ENCODE measurements around the gene CASK. TPM values are rescaled to one million over a fixed set of nuclear protein-coding genes. Genes with fewer than 3 reads are reported as not detected.
"Not testable (repeated sequence)": the region's sequence is repeated elsewhere in the genome, so short reads cannot be mapped to it uniquely, and the experiment has no call there.

The CASK gene
- total RNA-seq, 1 experiment from 2014 or later, result 39.2 TPM

DNA sequence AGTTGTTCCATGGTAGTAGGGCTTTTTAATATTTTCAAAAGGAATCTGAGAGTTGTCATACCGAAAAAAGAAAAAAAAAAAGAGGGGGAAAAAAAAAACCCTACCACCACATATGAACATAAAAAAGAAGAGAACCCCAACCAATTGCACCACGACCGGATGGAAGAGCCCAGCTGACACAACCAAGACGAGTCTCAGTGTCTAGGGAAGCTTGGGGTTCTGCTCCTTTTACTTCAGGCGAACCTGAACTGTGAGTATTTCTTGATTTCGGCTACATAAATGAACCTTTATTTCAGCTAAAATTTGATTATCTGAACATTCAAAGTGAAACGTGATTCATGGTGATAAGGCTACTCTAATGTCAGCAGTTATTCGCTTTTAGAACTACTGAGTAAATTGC lies 234.5 kb downstream of the CASK start, which contains the start of gene GPR34:
Gene GPR34 (plus strand): TSS at position 139 of the 400 bp plus-strand sequence. CDS start 6,661 bp downstream, outside the sequence.
- H3K36me3 ChIP-seq (replicated peaks; ENCODE audit: control insufficient read depth, insufficient read depth, low read length), result no peaks in the 10 kb centered on the region
- H3K4me3 ChIP-seq (ENCODE audit: insufficient read depth, low read depth, low read length), result no peak within 1 kb of the TSS
- DNase-seq, result no peak
- no peaks in the 10 kb centered on the region for H3K27me3 ChIP-seq (ENCODE audit: control insufficient read depth, insufficient read depth, low read length)

DNA sequence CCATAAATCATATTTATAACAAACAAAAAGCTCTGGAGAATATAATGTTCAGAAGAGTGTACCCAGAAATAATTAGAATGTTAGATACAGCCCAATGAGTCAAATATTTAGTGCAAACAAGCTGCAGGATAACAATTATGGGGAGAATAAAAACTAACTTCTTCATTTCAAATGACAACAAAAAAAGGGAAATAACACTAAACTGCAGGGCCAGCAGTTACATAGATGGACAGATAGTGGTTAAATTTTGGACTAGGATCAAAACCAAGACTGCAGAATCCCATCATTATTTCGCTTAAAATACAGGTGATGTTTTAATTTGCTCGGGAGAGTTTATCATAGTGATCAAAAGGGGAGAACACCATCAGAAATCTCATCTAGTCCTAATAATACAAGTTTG lies 235.2 kb downstream of the CASK start:
- H3K36me3 ChIP-seq (replicated peaks; ENCODE audit: control insufficient read depth, insufficient read depth, low read length), result no peaks in the 10 kb centered on the region
- no peak overlapping the region for H3K4me3 ChIP-seq (ENCODE audit: insufficient read depth, low read depth, low read length)
- DNase-seq, result no peak
- H3K27me3 ChIP-seq (ENCODE audit: control insufficient read depth, insufficient read depth, low read length), result no peaks in the 10 kb centered on the region

DNA sequence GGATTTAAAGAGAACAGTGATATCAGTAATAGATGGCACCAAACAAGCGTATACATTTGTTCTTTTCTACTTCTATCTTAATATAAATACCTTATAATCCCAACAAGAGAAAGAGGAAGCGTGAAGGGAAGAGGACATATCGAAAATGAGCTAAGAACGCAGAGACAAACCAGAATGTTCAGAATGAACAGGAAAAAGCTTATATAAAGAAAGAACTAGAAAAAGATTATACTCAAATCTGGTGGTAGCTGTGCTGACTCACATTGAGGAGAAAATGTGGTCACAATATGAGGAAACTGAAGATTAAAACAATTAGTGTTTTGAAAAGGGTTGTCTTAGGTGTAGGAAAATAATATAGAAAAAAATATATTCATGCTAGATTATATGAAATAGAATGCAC lies 236.6 kb downstream of the CASK start:
- DNase-seq, result no peak

DNA sequence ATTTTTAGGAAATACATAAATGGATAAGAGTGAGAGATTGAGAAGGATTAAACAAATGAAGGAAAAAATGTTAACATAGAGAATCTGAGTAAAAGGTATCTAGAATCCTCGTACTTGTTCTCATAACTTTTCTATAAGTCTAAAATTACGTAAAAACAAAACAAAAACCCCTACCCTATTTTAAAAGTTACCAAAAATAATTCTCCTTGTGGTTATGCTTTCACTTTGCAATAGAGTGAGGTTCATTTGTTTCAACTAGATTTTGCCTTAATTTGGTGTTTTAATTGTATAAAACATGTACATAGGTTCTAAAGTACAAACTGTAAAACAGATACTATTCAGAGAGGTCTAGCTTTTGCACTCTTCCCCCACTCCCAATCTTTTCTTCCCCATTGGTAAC lies 238.4 kb downstream of the CASK start:
- Histone ChIP-seq H3K4me3 (ENCODE audit: insufficient read depth, low read depth, low read length) (no peak overlapping the region), H3K27me3 (ENCODE audit: control insufficient read depth, insufficient read depth, low read length) (no peaks in the 10 kb centered on the region), H3K36me3 (replicated peaks; ENCODE audit: control insufficient read depth, insufficient read depth, low read length) (no peaks in the 10 kb centered on the region)
- DNase-seq, result no peak

More for the DNA sequence above, 236.6 kb downstream of the CASK start:
- H3K36me3 ChIP-seq (replicated peaks; ENCODE audit: control insufficient read depth, insufficient read depth, low read length), result no peaks in the 10 kb centered on the region
- no peaks in the 10 kb centered on the region for H3K27me3 ChIP-seq (ENCODE audit: control insufficient read depth, insufficient read depth, low read length)
- H3K4me3 ChIP-seq (ENCODE audit: insufficient read depth, low read depth, low read length), result no peak overlapping the region

DNA sequence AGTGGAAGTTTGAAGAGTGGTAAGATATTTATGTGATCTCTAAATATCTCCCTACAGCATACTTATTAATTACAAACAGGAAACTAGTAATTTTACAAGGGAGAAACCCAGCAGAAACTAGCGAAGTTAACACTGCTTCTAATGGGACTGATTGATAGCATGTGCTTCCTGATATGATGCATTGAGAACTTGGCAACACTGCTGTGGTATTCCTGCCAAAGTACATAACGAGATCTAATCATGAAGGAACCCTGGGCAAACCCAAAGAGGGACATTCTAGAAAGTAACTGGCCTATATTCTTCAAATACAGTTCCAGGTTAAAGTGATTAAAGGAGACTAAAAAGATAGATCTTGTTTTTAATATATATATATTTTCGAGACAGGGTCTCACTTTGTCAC lies 239.2 kb downstream of the CASK start:
- Histone ChIP-seq H3K36me3 (replicated peaks; ENCODE audit: control insufficient read depth, insufficient read depth, low read length) (no peaks in the 10 kb centered on the region), H3K27me3 (ENCODE audit: control insufficient read depth, insufficient read depth, low read length) (no peaks in the 10 kb centered on the region), H3K4me3 (ENCODE audit: insufficient read depth, low read depth, low read length) (no peak overlapping the region)
- DNase-seq, result no peak

DNA sequence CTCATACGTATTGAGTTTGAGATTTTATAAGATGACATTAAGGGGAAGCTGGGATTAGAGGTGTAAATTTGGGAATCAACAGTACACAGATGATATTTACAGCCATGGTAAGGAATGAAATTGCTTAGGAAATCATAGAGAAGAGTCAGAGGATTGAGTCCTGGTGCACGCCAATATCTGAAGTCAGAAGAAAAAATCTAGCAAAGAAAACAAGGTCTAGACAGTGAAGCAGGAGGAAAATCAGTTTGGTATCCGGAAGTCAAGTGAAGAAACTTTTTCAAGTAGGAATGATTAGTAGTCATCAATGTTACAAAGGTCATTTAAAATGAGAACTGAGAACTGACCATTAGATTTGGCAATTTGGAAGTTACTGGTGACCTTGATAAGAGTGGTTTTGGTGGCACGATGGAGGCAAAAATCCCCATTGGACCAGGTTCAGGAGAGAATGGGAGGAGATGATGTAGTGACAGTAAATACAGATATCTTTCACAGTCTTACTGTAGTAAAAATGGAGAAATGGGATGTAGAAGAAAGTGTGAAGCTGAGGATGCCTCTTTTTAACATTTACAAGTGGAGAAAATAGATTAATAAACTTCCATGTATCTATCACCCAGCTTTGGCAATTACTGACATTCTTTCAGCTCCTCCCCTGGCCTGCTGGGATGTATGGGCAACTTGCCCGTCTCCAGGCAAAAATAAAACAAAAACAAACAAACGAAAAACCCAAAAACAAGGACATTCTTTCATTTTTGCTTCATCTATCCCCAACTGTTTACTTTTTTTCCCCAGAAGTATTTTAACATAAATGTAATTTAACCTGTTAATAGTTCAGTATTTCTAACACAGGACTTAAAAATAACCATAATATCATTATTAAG lies 245.9 kb downstream of the CASK start:
- DNase-seq, result no peak
- Histone ChIP-seq H3K27me3 (ENCODE audit: control insufficient read depth, insufficient read depth, low read length) (no peaks in the 10 kb centered on the region), H3K4me3 (ENCODE audit: insufficient read depth, low read depth, low read length) (no peak overlapping the region), H3K36me3 (replicated peaks; ENCODE audit: control insufficient read depth, insufficient read depth, low read length) (no peaks in the 10 kb centered on the region)

DNA sequence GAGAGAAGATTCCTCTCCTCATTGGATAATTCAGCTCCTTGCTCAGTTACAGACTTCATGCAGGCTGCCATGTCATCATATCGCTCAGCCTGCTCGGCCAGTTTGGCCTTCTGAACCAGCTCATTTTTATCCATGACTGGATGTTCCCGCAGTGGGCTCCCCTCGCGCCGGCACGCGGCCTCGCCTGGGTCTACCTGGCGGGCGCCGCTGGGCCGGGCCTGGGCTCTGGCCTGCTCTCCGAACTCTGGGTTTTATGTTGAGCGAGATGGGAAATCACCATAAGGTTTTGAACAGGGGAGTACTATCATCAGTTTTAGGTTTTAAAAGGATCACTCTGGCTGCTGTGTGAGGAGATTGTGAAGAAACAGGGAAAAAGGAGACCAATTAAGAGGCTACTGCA lies 247.0 kb downstream of the CASK start:
- H3K4me3 ChIP-seq (ENCODE audit: insufficient read depth, low read depth, low read length); H3K36me3 ChIP-seq (replicated peaks; ENCODE audit: control insufficient read depth, insufficient read depth, low read length); DNase-seq; H3K27me3 ChIP-seq (ENCODE audit: control insufficient read depth, insufficient read depth, low read length): not testable (repeated sequence)

DNA sequence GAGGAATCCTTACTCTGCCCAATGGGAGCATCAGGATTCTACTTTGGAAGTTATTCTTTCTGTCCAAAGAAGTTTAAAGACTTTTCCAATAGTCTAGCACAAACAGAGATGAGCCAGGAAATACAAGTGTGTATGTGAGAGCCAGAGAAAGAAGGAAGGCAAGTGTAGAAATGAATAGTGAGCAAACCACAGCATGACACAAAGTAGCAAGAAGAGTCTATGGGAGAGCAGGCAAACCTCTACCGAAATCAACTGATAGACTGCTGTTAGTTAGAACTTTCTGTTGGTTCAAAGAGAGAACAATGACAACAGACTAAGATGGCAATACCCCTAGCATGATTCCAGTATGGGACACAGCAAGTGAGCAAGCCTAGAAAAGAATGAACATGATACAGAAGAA lies 250.7 kb downstream of the CASK start:
- H3K4me3 ChIP-seq (ENCODE audit: insufficient read depth, low read depth, low read length), result no peak overlapping the region
- H3K27me3 ChIP-seq (ENCODE audit: control insufficient read depth, insufficient read depth, low read length), result no peaks in the 10 kb centered on the region
- no peaks in the 10 kb centered on the region for H3K36me3 ChIP-seq (replicated peaks; ENCODE audit: control insufficient read depth, insufficient read depth, low read length)
- DNase-seq, result no peak

DNA sequence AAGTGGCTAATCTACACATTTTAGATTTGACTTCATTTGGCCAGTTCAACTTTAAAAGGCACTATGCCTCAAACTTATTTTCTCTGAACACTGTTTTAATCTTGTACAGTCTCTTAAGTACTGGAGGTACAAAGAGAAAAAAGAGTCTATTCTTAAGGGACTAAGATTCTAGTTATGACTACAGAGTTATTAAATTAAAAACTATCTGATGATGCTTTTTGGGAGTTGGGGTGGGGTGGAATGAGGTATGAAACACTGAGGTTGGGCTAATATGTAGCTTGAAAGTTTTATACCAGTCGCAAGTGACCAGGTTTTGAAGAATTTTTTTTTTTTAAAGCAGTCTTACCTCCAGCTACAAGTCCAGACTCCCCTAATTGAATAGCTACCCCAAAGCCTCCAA lies 252.3 kb downstream of the CASK start:
- Histone ChIP-seq H3K27me3 (ENCODE audit: control insufficient read depth, insufficient read depth, low read length) (no peaks in the 10 kb centered on the region), H3K36me3 (replicated peaks; ENCODE audit: control insufficient read depth, insufficient read depth, low read length) (peaks cover 1% of the 10 kb centered on the region; the same call in 1 of the 2 replicates), H3K4me3 (ENCODE audit: insufficient read depth, low read depth, low read length) (no peak overlapping the region)
- no peak for DNase-seq

DNA sequence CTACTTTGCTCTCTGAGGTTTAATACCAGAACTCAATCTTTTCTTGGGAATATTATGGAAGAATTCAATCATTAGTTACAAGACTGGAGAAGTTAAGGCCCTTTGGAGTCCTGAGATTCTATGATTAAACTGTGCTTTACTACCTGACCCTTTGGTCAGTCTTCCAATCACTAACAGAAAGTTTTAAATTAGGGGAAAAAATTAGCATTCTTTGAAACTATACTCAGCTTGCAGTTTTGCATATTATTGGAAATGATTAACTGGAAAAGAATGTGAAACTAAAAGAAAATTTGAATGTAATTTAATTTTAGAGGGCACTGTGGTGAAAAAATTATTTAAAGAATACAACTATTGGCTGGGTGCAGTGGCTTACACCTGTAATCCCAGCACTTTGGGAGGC lies 253.2 kb downstream of the CASK start:
- no peak overlapping the region for H3K4me3 ChIP-seq (ENCODE audit: insufficient read depth, low read depth, low read length)
- H3K27me3 ChIP-seq (ENCODE audit: control insufficient read depth, insufficient read depth, low read length), result no peaks in the 10 kb centered on the region
- no peak for DNase-seq
- H3K36me3 ChIP-seq (replicated peaks; ENCODE audit: control insufficient read depth, insufficient read depth, low read length), result peaks cover 1% of the 10 kb centered on the region; the same call in 1 of the 2 replicates

DNA sequence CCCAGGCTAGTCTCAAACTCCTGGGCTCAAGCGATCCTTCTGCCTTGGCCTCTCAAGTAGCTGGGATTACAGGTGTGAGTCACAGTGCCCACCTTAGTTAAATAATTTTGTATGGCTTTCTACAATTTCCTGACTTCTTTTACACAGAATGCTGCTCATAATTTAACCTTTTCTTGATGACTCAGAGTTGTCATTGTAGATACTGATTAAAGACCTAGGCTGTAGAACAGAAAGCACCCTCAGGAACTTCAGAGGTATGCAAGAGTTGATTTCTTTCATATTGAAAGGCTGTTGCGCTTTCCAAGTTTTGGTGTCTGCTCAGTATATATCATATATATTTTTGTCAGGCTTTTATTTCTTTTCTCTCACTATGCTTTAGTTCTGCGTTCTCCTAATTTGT lies 255.7 kb downstream of the CASK start:
- Histone ChIP-seq H3K27me3 (ENCODE audit: control insufficient read depth, insufficient read depth, low read length) (no peaks in the 10 kb centered on the region), H3K4me3 (ENCODE audit: insufficient read depth, low read depth, low read length) (no peak overlapping the region), H3K36me3 (replicated peaks; ENCODE audit: control insufficient read depth, insufficient read depth, low read length) (peaks cover 1% of the 10 kb centered on the region; the same call in 1 of the 2 replicates)
- DNase-seq, result no peak

DNA sequence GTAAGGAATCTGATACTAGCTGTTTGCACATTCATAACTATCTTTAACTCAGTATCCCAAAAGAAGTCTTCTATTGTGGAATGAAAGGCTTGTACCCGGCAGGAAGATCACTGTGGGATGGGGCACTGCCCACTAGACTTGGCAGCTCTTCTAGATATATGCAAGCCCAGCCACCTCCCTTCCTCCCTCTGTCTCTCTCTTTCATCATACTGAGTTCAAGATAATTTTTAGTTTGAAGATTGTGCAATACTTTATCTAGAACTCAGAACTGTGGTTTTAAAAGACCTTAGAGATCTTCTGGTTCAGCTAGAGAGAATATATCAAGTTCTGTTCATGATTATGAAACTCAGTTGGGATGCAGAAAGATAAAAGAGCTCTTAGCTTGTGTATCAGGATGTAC lies 257.1 kb downstream of the CASK start:
- DNase-seq, result no peak
- H3K4me3 ChIP-seq (ENCODE audit: insufficient read depth, low read depth, low read length), result no peak overlapping the region
- no peaks in the 10 kb centered on the region for H3K27me3 ChIP-seq (ENCODE audit: control insufficient read depth, insufficient read depth, low read length)
- peaks cover 1% of the 10 kb centered on the region; the same call in 1 of the 2 replicates for H3K36me3 ChIP-seq (replicated peaks; ENCODE audit: control insufficient read depth, insufficient read depth, low read length)

DNA sequence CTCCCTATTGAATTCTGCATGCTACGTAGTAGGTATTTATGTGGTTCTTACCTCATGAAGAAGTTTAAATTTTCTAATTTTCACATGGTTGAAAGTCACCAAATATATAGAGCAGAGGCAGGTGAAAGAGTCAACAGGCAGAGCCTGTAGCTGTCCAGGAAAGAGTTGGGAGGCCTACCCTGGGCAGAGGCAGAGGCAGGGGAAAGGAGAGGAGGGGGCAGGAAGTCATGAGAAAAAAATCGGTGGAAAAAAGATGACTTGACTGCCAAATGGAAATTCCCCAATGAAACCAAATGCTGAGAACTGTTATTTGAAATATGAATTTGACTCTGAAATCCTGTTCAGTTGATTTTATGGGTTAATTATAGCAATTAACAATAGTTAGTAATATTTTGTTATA lies 257.7 kb downstream of the CASK start:
- Histone ChIP-seq H3K27me3 (ENCODE audit: control insufficient read depth, insufficient read depth, low read length) (no peaks in the 10 kb centered on the region), H3K4me3 (ENCODE audit: insufficient read depth, low read depth, low read length) (no peak overlapping the region), H3K36me3 (replicated peaks; ENCODE audit: control insufficient read depth, insufficient read depth, low read length) (peaks cover 1% of the 10 kb centered on the region; the same call in 1 of the 2 replicates)
- no peak for DNase-seq

DNA sequence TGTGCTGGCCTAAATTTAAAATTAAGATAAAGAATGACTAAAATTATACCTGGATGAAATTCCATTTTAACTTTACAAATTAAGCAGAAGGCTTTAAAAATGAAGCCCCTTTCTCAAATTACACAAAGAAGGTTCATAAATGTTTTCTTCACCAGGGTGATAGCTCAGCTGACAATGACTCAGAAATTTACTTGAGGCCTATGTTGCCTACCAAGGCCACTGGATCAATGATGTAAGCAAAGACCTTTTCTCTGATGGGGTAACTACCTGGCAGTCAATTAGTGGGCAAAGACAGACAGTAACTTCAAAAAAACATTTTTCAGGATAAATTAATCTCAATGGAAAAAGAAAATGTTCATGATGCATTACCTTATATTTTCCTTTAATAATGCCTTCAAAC lies 258.4 kb downstream of the CASK start:
- no peaks in the 10 kb centered on the region for H3K27me3 ChIP-seq (ENCODE audit: control insufficient read depth, insufficient read depth, low read length)
- H3K36me3 ChIP-seq (replicated peaks; ENCODE audit: control insufficient read depth, insufficient read depth, low read length), result peaks cover 1% of the 10 kb centered on the region; the same call in 1 of the 2 replicates
- no peak overlapping the region for H3K4me3 ChIP-seq (ENCODE audit: insufficient read depth, low read depth, low read length)
- DNase-seq, result no peak

DNA sequence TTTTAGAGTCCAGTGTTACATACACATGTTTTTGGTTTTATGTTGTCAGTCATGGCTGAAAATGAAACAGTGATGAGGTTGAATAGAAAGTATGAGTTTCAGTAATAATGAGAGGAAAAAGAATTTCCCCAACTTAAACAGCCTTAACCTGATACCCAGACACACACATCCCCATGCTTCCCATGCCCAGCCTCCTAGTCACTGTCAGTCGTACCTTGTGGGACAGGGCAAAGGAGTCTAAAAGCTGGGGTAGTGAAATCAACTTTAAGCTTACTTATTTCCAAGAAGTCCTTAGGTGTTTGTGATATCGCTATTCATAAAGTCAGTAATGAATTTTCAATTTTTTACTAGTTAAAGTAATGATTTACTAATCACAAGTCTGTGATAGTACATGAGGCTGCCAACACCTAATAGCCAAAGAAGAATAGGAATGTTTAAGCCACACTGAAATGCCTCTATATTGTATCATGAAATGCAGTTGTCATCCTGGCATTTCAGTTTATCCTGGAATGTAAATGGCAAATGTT lies 258.9 kb downstream of the CASK start:
- Histone ChIP-seq H3K36me3 (replicated peaks; ENCODE audit: control insufficient read depth, insufficient read depth, low read length) (peaks cover 1% of the 10 kb centered on the region; the same call in 1 of the 2 replicates), H3K27me3 (ENCODE audit: control insufficient read depth, insufficient read depth, low read length) (no peaks in the 10 kb centered on the region), H3K4me3 (ENCODE audit: insufficient read depth, low read depth, low read length) (no peak overlapping the region)
- no peak for DNase-seq
